Keratinocyte (primary cell): ENCODE data around the gene MTA2. TPM values are rescaled to one million over a fixed set of nuclear protein-coding genes. Genes with fewer than 3 reads are reported as not detected.
"Not testable (repeated sequence)": the region's sequence is repeated elsewhere in the genome, so short reads cannot be mapped to it uniquely, and the experiment has no call there.

Experiments used
- DNase-seq: peaks from one replicate; pipeline ENCODE4 v3.0.0-alpha.2; 2011; ENCODE audit warnings: low read depth, missing footprints, low spot score
- FAIRE-seq: peaks from 2 replicates; lab custom pipeline; 2011; peaks lifted over from hg19 to GRCh38; lab: Jason Lieb, UNC
- H2AFZ ChIP-seq: 2 replicates; pipeline ENCODE4 v1.6.0; 2012; ENCODE audit warnings: low read length, control low read depth, inconsistent platforms; ENCODE audit not compliant: control insufficient read depth
- H3K27ac ChIP-seq: 2 replicates; pipeline ENCODE4 v1.5.1; 2011; ENCODE audit warnings: low read length; ENCODE audit not compliant: control insufficient read depth, insufficient read depth
- H3K27me3 ChIP-seq: 3 replicates; pipeline ENCODE4 v1.6.0; 2011; ENCODE audit warnings: low read length; ENCODE audit not compliant: control insufficient read depth, insufficient read depth; ENCODE audit errors: extremely low read depth
- H3K36me3 ChIP-seq, 2 experiments: 2 replicates in 1 of 2; 3 replicates in 1 of 2; pipeline ENCODE4 v1.5.1; 2011; ENCODE audit warnings: low read length in 2 of 2, mild to moderate bottlenecking in 1 of 2; ENCODE audit not compliant: control insufficient read depth in 2 of 2, insufficient read depth in 2 of 2; ENCODE audit errors: extremely low read depth in 1 of 2
- H3K4me1 ChIP-seq: 3 replicates; pipeline ENCODE4 v1.5.1; 2011; ENCODE audit warnings: low read length; ENCODE audit not compliant: control insufficient read depth, insufficient read depth; ENCODE audit errors: extremely low read depth
- H3K4me2 ChIP-seq: 3 replicates; pipeline ENCODE4 v1.6.0; 2011; ENCODE audit warnings: low read depth, low read length; ENCODE audit not compliant: control insufficient read depth, insufficient read depth; ENCODE audit errors: extremely low read depth
- H3K4me3 ChIP-seq, 3 experiments: fragments of 200-600 bp in 1 of 3; sonication (generic) in 1 of 3; 2 replicates in 2 of 3; 3 replicates in 1 of 3; pipeline ENCODE4 v1.5.1; 2011 to 2016; ENCODE audit warnings: low read length in 3 of 3, mild to moderate bottlenecking in 3 of 3, control low read depth in 2 of 3, inconsistent platforms in 1 of 3, low read depth in 1 of 3, mixed read lengths in 1 of 3, mixed run types in 1 of 3, moderate library complexity in 1 of 3; ENCODE audit not compliant: control insufficient read depth in 2 of 3, insufficient read depth in 2 of 3; ENCODE audit errors: extremely low read depth in 1 of 3
- H3K79me2 ChIP-seq: 2 replicates; pipeline ENCODE4 v1.6.0; 2012; ENCODE audit warnings: low read length; ENCODE audit not compliant: control insufficient read depth, insufficient read depth
- H3K9ac ChIP-seq: 3 replicates; pipeline ENCODE4 v1.6.0; 2011; ENCODE audit warnings: low read length; ENCODE audit not compliant: control insufficient read depth, insufficient read depth; ENCODE audit errors: extremely low read depth
- H3K9me1 ChIP-seq: 3 replicates; pipeline ENCODE4 v1.6.0; 2011; ENCODE audit warnings: low read length; ENCODE audit not compliant: control insufficient read depth, insufficient read depth; ENCODE audit errors: extremely low read depth
- H3K9me3 ChIP-seq: 2 replicates; pipeline ENCODE4 v1.5.1; 2012; ENCODE audit warnings: low read depth, low read length; ENCODE audit not compliant: control insufficient read depth
- H4K20me1 ChIP-seq: 3 replicates; pipeline ENCODE4 v1.6.0; 2011; ENCODE audit warnings: low read length; ENCODE audit not compliant: control insufficient read depth, insufficient read depth; ENCODE audit errors: extremely low read depth
- CTCF ChIP-seq, 3 experiments: IDR thresholded peaks in 1 of 3; conservative IDR thresholded peaks in 1 of 3; optimal IDR thresholded peaks in 1 of 3; 2 replicates in 2 of 3; 3 replicates in 1 of 3; pipeline versions ENCODE3 to v1.5.1; 2011; ENCODE audit warnings: low read length in 3 of 3, mild to moderate bottlenecking in 3 of 3, moderate library complexity in 2 of 3, control low read depth in 1 of 3, inconsistent platforms in 1 of 3; ENCODE audit not compliant: insufficient read depth in 2 of 3; ENCODE audit errors: extremely low read depth in 1 of 3
- EZH2 ChIP-seq: IDR thresholded peaks from one replicate; pipeline ENCODE4 v1.6.1; 2012; ENCODE audit warnings: inconsistent platforms, mild to moderate bottlenecking, low read length, moderate library complexity
- dilution Hi-C: fragments of 300-500 bp; cut with MboI; formaldehyde crosslinking; loops from one replicate; pipeline ENCODE4 v1.7.0; 2020; ENCODE audit warnings: low sequenced_read_pairs; ENCODE audit not compliant: extremely low pct_ligation_motif_present
- polyA plus RNA-seq, 5 experiments: library from polyadenylated mRNA; depleted of rRNA in 3 of 5; stranded (reverse) in 3 of 5; stranded (forward) in 1 of 5; unstranded in 1 of 5; fragments of >200 nt; gene quantifications; 1 replicate in 1 of 5; 2 replicates in 3 of 5; 3 replicates in 1 of 5; pipeline versions ENCODE4 v1.2.1 to v1.2.3, GENCODE V29; 2011 to 2012; ENCODE audit warnings: missing spikeins in 2 of 5, low read depth in 1 of 5, low replicate concordance in 1 of 5

MTA2 gene
- polyA plus RNA-seq, 1 donor (not counting 4 experiments of a cell fraction or from before 2014, with no cell fraction given): 39.7 TPM

GRCh38 chr11:62553080-62553838, 48.4 kb downstream of the MTA2 start:
- H3K27me3 ChIP-seq: no peaks in the 10 kb centered on the region
- peak overlapping the region; percentile 97 for H3K27ac ChIP-seq
- H2AFZ ChIP-seq: no peak overlapping the region
- dilution Hi-C loops: no loop called here
- TF ChIP-seq CTCF (optimal IDR thresholded peaks at IDR 0.05 in 1 of 3, IDR thresholded peaks at IDR 0.05 in 1 of 3, conservative IDR thresholded peaks at IDR 0.05 in 1 of 3; ENCODE audit: extremely low read depth in 1 of 3, insufficient read depth in 2 of 3, low read length in 3 of 3) (no peak), EZH2 (no peak)
- H3K9ac ChIP-seq: peak overlapping the region; percentile 88
- H3K36me3 ChIP-seq: peaks cover 0 to 4% of the 10 kb centered on the region in 2 experiments
- no peaks in the 10 kb centered on the region for H3K9me3 ChIP-seq
- peak; percentile 65 for FAIRE-seq
- H3K4me1 ChIP-seq: peaks cover 81% of the 10 kb centered on the region
- H3K79me2 ChIP-seq: no peaks in the 10 kb centered on the region
- H3K9me1 ChIP-seq: peaks cover 2% of the 10 kb centered on the region
- DNase-seq: no peak
- peak overlapping the region; percentile 96 for H3K4me2 ChIP-seq
- H4K20me1 ChIP-seq: peaks cover 7% of the 10 kb centered on the region
- H3K4me3 ChIP-seq: peak overlapping the region; percentile 3 to 65 (median 50)

- Histone ChIP-seq H3K27ac (peak overlapping the region; percentile 97), H4K20me1 (peaks cover 7% of the 10 kb centered on the region), H3K4me1 (peaks cover 79% of the 10 kb centered on the region), H3K9ac (peak overlapping the region; percentile 88), H3K4me2 (peak overlapping the region; percentile 96), H3K27me3 (no peaks in the 10 kb centered on the region), H2AFZ (no peak overlapping the region), H3K79me2 (no peaks in the 10 kb centered on the region), H3K36me3 (peaks cover 0 to 4% of the 10 kb centered on the region in 2 experiments), H3K4me3 (peak overlapping the region in 2 of 3 experiments; percentile 50 to 65), H3K9me1 (peaks cover 2% of the 10 kb centered on the region), H3K9me3 (no peaks in the 10 kb centered on the region)
- TF ChIP-seq CTCF (optimal IDR thresholded peaks at IDR 0.05 in 1 of 3, IDR thresholded peaks at IDR 0.05 in 1 of 3, conservative IDR thresholded peaks at IDR 0.05 in 1 of 3; ENCODE audit: extremely low read depth in 1 of 3, insufficient read depth in 2 of 3, low read length in 3 of 3) (no peak), EZH2 (no peak)
- DNase-seq (no peak), FAIRE-seq (no peak)
- dilution Hi-C loops: no loop called here
Observed at GRCh38 chr11:62552485-62553079, 49.1 kb downstream of the MTA2 start.

GRCh38 chr11:62550478-62550877, 51.2 kb downstream of the MTA2 start:
- H2AFZ ChIP-seq, H3K4me3 ChIP-seq, H3K9me1 ChIP-seq, H3K9me3 ChIP-seq, FAIRE-seq, H3K36me3 ChIP-seq, H3K27me3 ChIP-seq, H3K9ac ChIP-seq, H3K4me2 ChIP-seq, dilution Hi-C loops, H4K20me1 ChIP-seq, H3K27ac ChIP-seq, DNase-seq: not testable (repeated sequence)
- peaks cover 11% of the 10 kb centered on the region for H3K79me2 ChIP-seq
- H3K4me1 ChIP-seq: peaks cover 59% of the 10 kb centered on the region
